IPS DF 19.7 (cell line): ENCODE measurements around the gene DIP2C.
A peak's percentile ranks its signal among the peaks of the same experiment; 100 is the strongest.

Experiments used
- DNase-seq: peaks from one replicate; pipeline ENCODE4 v3.0.0-alpha.2; 2013; ENCODE audit warnings: low read depth, low spot score

The DIP2C gene

GRCh38 chr10:554182-554848 lies 135.2 kb downstream of the DIP2C start:
- DNase-seq = no peak

- DNase-seq = no peak
Measured at GRCh38 chr10:553233-553632, 136.2 kb downstream of the DIP2C start.

GRCh38 chr10:552679-553078 lies 136.8 kb downstream of the DIP2C start:
- DNase-seq = no peak

DNA sequence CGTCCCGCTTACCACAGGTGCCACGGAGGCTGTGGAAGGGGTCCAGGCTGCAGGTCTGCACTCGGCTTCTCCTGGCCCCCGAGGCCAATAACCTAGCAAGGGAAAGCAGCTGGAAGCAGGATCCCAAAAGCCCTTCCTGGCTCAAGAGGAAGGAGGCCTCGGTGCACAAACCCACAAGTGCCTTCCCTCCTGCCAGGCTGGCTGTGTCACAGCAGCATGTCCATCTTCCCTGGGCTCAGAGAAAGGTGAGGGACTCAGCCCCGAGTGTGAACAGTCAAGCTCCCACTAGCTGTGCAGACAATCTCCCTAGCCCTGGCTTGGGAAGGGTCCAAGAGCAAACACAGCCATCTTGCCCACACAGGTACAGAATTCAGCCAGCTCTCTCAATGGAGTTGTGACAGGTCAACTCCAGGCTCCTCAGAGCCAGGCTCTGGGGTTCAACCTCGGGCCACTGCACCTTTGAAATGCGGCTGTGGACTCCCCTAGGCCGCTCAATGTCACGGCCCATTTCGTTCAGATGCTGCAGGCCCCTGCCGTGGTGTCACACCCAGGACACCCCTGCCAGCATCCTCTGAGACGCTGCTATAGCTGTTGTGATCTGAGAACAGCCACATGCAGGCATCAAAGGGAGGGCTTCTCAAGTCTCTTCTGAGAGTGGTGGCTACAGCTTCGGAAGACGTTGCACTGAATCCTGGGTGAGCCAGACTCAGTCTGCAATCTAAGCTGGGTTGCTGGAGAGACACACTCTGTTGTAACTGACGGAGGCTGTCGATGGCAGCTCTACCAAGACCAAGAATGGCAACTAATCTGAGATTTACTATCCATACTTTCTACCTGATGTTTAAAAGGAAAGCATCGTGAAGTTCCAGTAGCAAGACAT lies 137.9 kb downstream of the DIP2C start:
- no peak for DNase-seq

GRCh38 chr10:550665-551372 lies 138.6 kb downstream of the DIP2C start:
- no peak for DNase-seq

GRCh38 chr10:549391-549790 lies 140.1 kb downstream of the DIP2C start:
- no peak for DNase-seq

- DNase-seq = no peak
Measured at GRCh38 chr10:548238-548901, 141.1 kb downstream of the DIP2C start.

- DNase-seq = no peak
Measured at GRCh38 chr10:547591-548081, 141.8 kb downstream of the DIP2C start.

DNA sequence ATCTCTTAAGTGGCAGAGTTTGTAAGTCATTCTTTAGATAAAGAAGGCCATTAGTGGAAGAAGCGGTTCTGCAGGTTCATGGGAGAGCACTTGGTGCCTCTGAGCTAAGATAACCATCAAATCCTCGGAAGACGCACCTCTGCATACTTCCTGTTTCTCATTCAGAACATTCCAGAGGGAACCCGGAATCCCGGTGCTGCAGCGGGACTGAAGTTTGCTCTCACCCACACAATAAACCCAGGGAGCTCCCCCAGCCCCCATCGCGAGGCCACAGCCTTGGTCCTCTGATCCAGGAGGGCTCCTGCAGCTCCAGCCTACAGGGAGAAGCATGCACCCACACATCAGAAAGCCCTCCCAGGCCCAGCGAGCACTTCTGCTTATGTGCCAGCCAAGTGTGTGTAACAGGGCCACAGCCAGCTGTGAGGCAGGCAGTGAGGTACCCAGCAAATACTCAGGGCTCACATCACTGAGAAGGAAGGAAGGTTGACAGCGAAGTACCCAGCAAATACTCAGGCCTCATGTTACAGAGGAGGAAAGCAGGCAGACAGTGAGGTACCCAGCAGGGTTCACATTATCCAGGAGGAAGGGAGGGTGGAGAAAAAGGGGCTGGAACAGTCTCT lies 142.4 kb downstream of the DIP2C start:
- peak; percentile 50 for DNase-seq

- no peak for DNase-seq
Measured at GRCh38 chr10:546451-546850, 143.0 kb downstream of the DIP2C start.

DNA sequence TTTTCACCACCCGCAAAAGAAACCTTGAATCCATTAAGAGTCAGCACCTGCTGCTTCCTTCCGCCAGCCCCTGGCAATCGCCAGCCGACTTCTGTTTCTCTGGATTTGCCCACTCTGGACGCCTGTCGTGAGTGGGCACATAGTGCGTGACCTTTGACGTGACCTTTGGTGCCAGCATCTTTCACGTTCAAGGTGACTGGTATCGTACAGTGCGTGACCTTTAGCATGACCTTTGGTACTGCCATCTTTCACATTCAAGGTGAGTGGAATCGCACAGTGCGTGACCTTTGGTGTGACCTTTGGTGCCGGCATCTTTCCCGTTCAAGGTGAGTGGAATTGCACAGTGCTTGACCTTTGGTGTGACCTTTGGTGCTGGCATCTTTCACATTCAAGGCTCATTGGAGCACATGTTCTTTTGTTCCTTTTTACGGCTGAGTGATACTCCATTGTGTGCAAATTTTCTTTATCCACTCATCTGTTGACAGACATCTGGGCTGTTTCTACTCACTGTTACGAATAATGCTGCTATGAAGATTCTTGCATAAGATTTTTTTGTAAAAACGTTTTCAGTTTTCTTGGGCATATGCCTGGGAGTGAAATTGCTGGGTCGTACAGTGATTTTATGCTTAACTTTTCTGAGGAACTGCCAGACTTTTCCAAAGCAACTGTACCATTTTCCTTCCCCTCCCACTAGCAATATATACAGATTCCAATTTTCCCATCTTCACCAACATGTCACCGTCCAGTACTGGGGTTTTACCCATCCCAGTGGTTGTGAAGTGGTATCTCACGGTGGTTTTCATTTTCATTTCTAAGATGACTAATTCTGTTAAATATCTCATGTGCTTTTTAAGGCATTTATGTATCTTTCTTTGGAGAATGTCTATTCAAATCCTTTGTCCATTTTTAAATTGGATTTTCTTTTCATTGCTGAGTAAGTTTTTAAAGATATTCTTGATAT lies 145.3 kb downstream of the DIP2C start:
- DNase-seq = no peak

DNA sequence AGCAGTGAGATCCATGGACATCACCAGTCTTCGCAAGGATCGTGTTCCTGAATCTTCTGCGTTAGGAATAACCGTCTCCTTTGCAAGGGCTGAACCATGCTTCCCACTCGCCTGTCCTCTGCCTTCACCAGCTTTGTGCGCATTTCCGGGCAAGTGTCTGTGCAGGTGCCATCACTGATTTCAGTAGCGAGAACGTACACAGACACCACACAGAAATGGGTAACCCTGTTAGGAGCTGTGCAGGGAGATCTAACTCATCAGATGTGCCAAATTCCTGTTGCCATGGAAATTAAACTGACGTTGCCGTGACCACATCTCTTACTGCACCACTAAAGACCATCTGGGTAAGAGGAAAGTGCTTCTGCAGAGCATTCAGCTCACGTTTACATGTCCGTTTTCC lies 146.3 kb downstream of the DIP2C start:
- no peak for DNase-seq

DNA sequence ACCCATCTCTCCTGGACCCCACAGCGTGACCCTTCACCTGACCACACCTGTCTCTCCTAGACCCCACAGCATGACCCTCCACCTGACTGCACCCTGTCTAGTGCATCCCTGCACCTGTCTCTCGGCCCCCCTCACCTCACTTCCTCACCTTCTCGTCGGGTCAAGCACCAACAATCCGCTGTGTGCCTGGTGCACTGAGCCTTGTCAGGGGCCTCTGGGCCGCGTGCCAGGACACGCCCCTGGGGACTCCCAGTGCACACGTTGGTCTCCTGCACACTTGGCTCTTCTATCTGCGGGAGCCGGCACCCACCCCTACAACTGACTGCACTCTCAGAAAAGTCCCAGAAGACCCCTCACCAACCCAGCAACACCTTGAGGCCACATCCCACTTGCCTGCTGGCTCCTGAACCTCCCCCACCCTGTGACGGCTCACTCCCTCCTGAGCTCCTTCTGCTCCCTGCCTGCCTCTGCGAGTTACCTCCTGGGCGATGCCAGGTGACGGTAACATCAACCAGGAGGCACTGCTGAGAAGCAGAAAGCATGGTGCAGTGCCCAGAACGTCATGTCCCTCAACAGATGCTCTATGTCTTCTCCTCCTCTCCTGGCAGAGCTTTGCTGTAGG lies 147.6 kb downstream of the DIP2C start:
- no peak for DNase-seq

GRCh38 chr10:541041-541440 lies 148.4 kb downstream of the DIP2C start:
- DNase-seq = no peak

DNA sequence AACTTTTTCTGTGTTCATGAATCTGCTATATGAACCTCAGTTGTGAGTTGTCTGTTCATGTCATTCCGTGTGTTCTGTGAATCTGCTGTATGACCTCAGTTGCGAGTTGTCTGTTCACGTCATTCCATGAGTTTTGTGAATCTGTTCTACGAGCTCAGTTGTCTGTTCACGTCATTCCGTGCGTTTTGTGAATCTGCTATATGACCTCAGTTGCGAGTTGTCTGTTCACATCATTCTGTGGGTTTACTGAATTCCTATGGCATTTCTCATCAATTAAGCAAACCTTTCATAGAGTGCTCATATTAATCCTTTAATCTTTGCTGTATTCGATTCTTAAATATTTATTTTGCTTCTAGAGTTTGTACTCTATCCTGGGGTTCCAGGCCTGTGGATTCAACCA lies 150.6 kb downstream of the DIP2C start:
- no peak for DNase-seq

- DNase-seq = no peak
Measured at GRCh38 chr10:536935-537334, 152.5 kb downstream of the DIP2C start.

- no peak for DNase-seq
Measured at GRCh38 chr10:536371-536925, 153.0 kb downstream of the DIP2C start.

GRCh38 chr10:535952-536351 lies 153.5 kb downstream of the DIP2C start:
- DNase-seq = no peak

DNA sequence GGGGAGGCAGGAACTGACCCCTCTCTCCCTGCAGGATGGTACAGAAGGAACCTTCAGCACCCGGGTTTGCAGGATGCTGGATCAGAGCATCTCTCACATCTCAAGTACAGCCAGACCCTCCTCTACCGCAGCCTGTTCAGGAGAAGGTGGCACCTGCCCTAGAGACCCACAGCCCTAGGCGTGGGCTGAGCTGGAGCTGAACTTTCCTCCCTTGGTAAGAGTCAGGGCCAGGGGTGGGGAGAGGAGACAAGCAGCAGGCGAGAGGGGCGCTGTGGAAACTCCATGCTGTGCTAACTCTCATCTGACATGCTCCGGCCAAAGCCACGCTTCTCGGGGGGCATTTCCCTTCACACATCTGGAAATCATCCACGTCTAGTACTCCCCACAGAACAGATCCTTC lies 154.4 kb downstream of the DIP2C start:
- no peak for DNase-seq
